SK-N-MC (cell line): ENCODE data around the gene ADAD1.

ENCODE experiments used
- EZH2 ChIP-seq: fragments of 200-600 bp; sonication (generic); IDR thresholded peaks from one replicate; pipeline ENCODE4 v1.6.1; 2017; ENCODE audit warnings: antibody characterized with exemption
- FOXP2 ChIP-seq: optimal IDR thresholded peaks from 2 replicates; pipeline ENCODE3; 2011; ENCODE audit warnings: mild to moderate bottlenecking, moderate library complexity; ENCODE audit not compliant: insufficient read depth; ENCODE audit errors: extremely low read length, control extremely low read depth
- POLR2AphosphoS5 ChIP-seq: IDR thresholded peaks from 2 replicates; pipeline ENCODE4 v1.6.1; 2012; ENCODE audit warnings: mild to moderate bottlenecking, low read depth, low read length, borderline replicate concordance

GRCh38 chr4:122341886-122342285, 36.9 kb upstream of the ADAD1 start:
- TF ChIP-seq EZH2 (no peak), POLR2AphosphoS5 (no peak), FOXP2 (no peak)
